WTC11 (cell line): ENCODE results near the gene CREM. TPM values are rescaled to one million over a fixed set of nuclear protein-coding genes. Genes with fewer than 3 reads are reported as not detected.

Experiments
- ATAC-seq: fragments of 200-7000 bp; cut with Tn5 transposase; 2 replicates; pipeline ENCODE4 v1.10.0; 2021; ENCODE audit warnings: mild to moderate bottlenecking, moderate library complexity
- CTCF ChIA-PET: fragments of 300-600 bp; sonication (Branson Sonifier 250); formaldehyde crosslinking; loops from one replicate; lab custom pipeline; 2021; ENCODE audit warnings: antibody characterized with exemption; lab: Charles Lee
- POLR2A ChIA-PET: fragments of 350-600 bp; sonication (Branson Sonifier 250); formaldehyde crosslinking; loops from one replicate; lab custom pipeline; 2021; ENCODE audit warnings: antibody characterized with exemption; lab: Charles Lee
- DNase-seq: peaks from one replicate; pipeline ENCODE4 v3.0.0; 2021; ENCODE audit warnings: low spot score
- H3K27ac Mint-ChIP-seq: 2 replicates; pipeline ENCODE4 v1.8.0; 2021; ENCODE audit warnings: mixed read lengths
- H3K27me3 Mint-ChIP-seq: 2 replicates; pipeline ENCODE4 v1.8.0; 2021; ENCODE audit warnings: low read depth, mild to moderate bottlenecking, moderate library complexity, mixed read lengths
- H3K36me3 Mint-ChIP-seq: 2 replicates; pipeline ENCODE4 v1.8.0; 2021; ENCODE audit warnings: mixed read lengths
- H3K4me1 Mint-ChIP-seq: 2 replicates; pipeline ENCODE4 v1.8.0; 2022; ENCODE audit warnings: mixed read lengths
- H3K4me3 Mint-ChIP-seq: 2 replicates; pipeline ENCODE4 v1.8.0; 2021; ENCODE audit warnings: mild to moderate bottlenecking, moderate library complexity, mixed read lengths
- H3K9me3 Mint-ChIP-seq: 2 replicates; pipeline ENCODE4 v1.8.0; 2021; ENCODE audit warnings: mixed read lengths
- E2F1 ChIP-seq: sonication (generic); formaldehyde crosslinking; IDR thresholded peaks from 2 replicates; pipeline ENCODE4 v1.8.0; 2022; ENCODE audit warnings: mild to moderate bottlenecking, missing genetic modification reagents
- E2F4 ChIP-seq: sonication (generic); formaldehyde crosslinking; IDR thresholded peaks from 2 replicates; pipeline ENCODE4 v1.8.1; 2022; ENCODE audit warnings: low read depth, mild to moderate bottlenecking, moderate library complexity, missing genetic modification reagents, borderline replicate concordance
- ELF4 ChIP-seq: sonication (generic); formaldehyde crosslinking; IDR thresholded peaks from 2 replicates; pipeline ENCODE4 v1.8.1; 2022; ENCODE audit warnings: low read depth, mild to moderate bottlenecking, moderate library complexity, missing genetic modification reagents
- ETV6 ChIP-seq: sonication (generic); formaldehyde crosslinking; IDR thresholded peaks from 2 replicates; pipeline ENCODE4 v1.8.1; 2022; ENCODE audit warnings: mild to moderate bottlenecking, missing genetic modification reagents
- FOXK1 ChIP-seq: sonication (generic); formaldehyde crosslinking; IDR thresholded peaks from 2 replicates; pipeline ENCODE4 v1.8.0; 2022; ENCODE audit warnings: mild to moderate bottlenecking, moderate library complexity, missing genetic modification reagents
- NFATC4 ChIP-seq: fragments of 250-450 bp; sonication (Bioruptor Pico); IDR thresholded peaks from 2 replicates; pipeline ENCODE4 v1.9.0; 2021; ENCODE audit warnings: mild to moderate bottlenecking
- NR3C1 ChIP-seq: sonication (generic); formaldehyde crosslinking; conservative IDR thresholded peaks from 2 replicates; pipeline ENCODE4 v1.8.1; 2023; ENCODE audit warnings: low read depth, mild to moderate bottlenecking, missing genetic modification reagents
- TEAD1 ChIP-seq: sonication (generic); formaldehyde crosslinking; IDR thresholded peaks from 2 replicates; pipeline ENCODE4 v1.8.0; 2022; ENCODE audit warnings: mild to moderate bottlenecking, missing genetic modification reagents
- ZNF416 ChIP-seq: fragments of 250-450 bp; sonication (Bioruptor Pico); IDR thresholded peaks from 2 replicates; pipeline ENCODE4 v1.9.0; 2021; ENCODE audit warnings: mild to moderate bottlenecking, inconsistent platforms
- total RNA-seq: library from RNA; stranded (reverse); gene quantifications from 3 replicates; pipeline ENCODE4 v1.2.3, GENCODE V29; 2021
- TF ChIP-seq, protein P1 (sequence below): fragments of 250-450 bp; sonication (Bioruptor Pico); IDR thresholded peaks from 2 replicates; pipeline ENCODE4 v1.9.0; 2021; ENCODE audit warnings: mild to moderate bottlenecking
- TF ChIP-seq, protein P2 (sequence below): sonication (generic); formaldehyde crosslinking; IDR thresholded peaks from 2 replicates; pipeline ENCODE4 v1.8.0; 2022; ENCODE audit warnings: mild to moderate bottlenecking, missing genetic modification reagents
- TF ChIP-seq, protein P3 (sequence below): sonication (generic); formaldehyde crosslinking; IDR thresholded peaks from 2 replicates; pipeline ENCODE4 v1.8.0; 2023; ENCODE audit warnings: mild to moderate bottlenecking, missing genetic modification reagents

The CREM gene
- total RNA-seq, 1 experiment from 2014 or later = 23.6 TPM

DNA sequence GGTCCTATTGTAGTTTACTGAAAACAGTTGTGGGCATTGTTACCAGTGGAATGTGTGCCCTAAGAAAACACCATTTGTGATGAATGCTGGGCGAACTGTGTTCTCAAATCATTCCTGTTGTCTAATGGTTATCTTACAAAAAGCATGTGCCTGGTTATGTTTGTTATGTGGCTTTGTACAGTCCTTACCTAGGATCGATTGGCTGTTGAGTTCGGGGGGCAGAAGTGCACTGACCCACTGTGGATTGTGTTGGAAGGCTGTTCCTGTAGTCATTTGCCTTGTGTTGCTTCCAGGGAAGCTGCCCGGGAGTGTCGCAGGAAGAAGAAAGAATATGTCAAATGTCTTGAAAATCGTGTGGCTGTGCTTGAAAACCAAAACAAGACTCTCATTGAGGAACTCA, 84.3 kb downstream of the CREM start:
- no peaks in the 10 kb centered on the region for H3K27me3 Mint-ChIP-seq
- POLR2A ChIA-PET = interaction anchor here (1.4 kb wide), 1 partner anchor 15 kb away, joined by 3 read pairs; no protein-coding TSS in a partner anchor
- no peak for DNase-seq
- H3K4me1 Mint-ChIP-seq = peaks cover 46% of the 10 kb centered on the region
- CTCF ChIA-PET = interaction anchor here (1.2 to 3.6 kb wide), 4 partner anchors 15 to 94 kb away, joined by 3 to 33 read pairs (median 6); partner anchors contain the start of gene CREM
- no peak overlapping the region for H3K4me3 Mint-ChIP-seq
- H3K9me3 Mint-ChIP-seq = no peaks in the 10 kb centered on the region
- ATAC-seq = no peak
- TF ChIP-seq FOXK1 (CRISPR knock-in tag) = no peak
- no peak for TF ChIP-seq ELF4 (CRISPR knock-in tag)
- TF ChIP-seq NR3C1 (CRISPR knock-in tag) = no peak
- no peak for TF ChIP-seq NFATC4
- TF ChIP-seq, protein P1, sequence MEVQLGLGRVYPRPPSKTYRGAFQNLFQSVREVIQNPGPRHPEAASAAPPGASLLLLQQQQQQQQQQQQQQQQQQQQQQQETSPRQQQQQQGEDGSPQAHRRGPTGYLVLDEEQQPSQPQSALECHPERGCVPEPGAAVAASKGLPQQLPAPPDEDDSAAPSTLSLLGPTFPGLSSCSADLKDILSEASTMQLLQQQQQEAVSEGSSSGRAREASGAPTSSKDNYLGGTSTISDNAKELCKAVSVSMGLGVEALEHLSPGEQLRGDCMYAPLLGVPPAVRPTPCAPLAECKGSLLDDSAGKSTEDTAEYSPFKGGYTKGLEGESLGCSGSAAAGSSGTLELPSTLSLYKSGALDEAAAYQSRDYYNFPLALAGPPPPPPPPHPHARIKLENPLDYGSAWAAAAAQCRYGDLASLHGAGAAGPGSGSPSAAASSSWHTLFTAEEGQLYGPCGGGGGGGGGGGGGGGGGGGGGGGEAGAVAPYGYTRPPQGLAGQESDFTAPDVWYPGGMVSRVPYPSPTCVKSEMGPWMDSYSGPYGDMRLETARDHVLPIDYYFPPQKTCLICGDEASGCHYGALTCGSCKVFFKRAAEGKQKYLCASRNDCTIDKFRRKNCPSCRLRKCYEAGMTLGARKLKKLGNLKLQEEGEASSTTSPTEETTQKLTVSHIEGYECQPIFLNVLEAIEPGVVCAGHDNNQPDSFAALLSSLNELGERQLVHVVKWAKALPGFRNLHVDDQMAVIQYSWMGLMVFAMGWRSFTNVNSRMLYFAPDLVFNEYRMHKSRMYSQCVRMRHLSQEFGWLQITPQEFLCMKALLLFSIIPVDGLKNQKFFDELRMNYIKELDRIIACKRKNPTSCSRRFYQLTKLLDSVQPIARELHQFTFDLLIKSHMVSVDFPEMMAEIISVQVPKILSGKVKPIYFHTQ = no peak
- TF ChIP-seq ETV6 (CRISPR knock-in tag) = no peak
- TF ChIP-seq TEAD1 (CRISPR knock-in tag) = no peak
- TF ChIP-seq, protein P2, sequence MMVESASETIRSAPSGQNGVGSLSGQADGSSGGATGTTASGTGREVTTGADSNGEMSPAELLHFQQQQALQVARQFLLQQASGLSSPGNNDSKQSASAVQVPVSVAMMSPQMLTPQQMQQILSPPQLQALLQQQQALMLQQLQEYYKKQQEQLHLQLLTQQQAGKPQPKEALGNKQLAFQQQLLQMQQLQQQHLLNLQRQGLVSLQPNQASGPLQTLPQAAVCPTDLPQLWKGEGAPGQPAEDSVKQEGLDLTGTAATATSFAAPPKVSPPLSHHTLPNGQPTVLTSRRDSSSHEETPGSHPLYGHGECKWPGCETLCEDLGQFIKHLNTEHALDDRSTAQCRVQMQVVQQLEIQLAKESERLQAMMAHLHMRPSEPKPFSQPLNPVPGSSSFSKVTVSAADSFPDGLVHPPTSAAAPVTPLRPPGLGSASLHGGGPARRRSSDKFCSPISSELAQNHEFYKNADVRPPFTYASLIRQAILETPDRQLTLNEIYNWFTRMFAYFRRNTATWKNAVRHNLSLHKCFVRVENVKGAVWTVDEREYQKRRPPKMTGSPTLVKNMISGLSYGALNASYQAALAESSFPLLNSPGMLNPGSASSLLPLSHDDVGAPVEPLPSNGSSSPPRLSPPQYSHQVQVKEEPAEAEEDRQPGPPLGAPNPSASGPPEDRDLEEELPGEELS (CRISPR knock-in tag) = no peak
- no peak for TF ChIP-seq E2F4 (CRISPR knock-in tag)
- no peak for TF ChIP-seq ZNF416 (CRISPR knock-in tag)
- peak overlapping the region; percentile 49 for H3K27ac Mint-ChIP-seq
- no peaks in the 10 kb centered on the region for H3K36me3 Mint-ChIP-seq

- Mint-ChIP-seq H3K9me3 (no peaks in the 10 kb centered on the region), H3K27ac (peak overlapping the region; percentile 49), H3K4me1 (peaks cover 46% of the 10 kb centered on the region), H3K27me3 (no peaks in the 10 kb centered on the region), H3K36me3 (no peaks in the 10 kb centered on the region), H3K4me3 (no peak overlapping the region)
- TF ChIP-seq, protein P3, sequence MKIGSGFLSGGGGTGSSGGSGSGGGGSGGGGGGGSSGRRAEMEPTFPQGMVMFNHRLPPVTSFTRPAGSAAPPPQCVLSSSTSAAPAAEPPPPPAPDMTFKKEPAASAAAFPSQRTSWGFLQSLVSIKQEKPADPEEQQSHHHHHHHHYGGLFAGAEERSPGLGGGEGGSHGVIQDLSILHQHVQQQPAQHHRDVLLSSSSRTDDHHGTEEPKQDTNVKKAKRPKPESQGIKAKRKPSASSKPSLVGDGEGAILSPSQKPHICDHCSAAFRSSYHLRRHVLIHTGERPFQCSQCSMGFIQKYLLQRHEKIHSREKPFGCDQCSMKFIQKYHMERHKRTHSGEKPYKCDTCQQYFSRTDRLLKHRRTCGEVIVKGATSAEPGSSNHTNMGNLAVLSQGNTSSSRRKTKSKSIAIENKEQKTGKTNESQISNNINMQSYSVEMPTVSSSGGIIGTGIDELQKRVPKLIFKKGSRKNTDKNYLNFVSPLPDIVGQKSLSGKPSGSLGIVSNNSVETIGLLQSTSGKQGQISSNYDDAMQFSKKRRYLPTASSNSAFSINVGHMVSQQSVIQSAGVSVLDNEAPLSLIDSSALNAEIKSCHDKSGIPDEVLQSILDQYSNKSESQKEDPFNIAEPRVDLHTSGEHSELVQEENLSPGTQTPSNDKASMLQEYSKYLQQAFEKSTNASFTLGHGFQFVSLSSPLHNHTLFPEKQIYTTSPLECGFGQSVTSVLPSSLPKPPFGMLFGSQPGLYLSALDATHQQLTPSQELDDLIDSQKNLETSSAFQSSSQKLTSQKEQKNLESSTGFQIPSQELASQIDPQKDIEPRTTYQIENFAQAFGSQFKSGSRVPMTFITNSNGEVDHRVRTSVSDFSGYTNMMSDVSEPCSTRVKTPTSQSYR (CRISPR knock-in tag) = no peak
- no peak for DNase-seq
- ATAC-seq = no peak; the same call in 1 of the 2 replicates
- POLR2A ChIA-PET = interaction anchor here (1.4 kb wide), 1 partner anchor 16 kb away, joined by 3 read pairs; no protein-coding TSS in a partner anchor
- CTCF ChIA-PET = interaction anchor here (0.6 to 3.6 kb wide), 4 partner anchors 11 to 94 kb away, joined by 3 to 33 read pairs (median 4); partner anchors contain the start of gene CREM
Measured at GRCh38 chr10:35211390-35211789, 84.7 kb downstream of the CREM start.

DNA sequence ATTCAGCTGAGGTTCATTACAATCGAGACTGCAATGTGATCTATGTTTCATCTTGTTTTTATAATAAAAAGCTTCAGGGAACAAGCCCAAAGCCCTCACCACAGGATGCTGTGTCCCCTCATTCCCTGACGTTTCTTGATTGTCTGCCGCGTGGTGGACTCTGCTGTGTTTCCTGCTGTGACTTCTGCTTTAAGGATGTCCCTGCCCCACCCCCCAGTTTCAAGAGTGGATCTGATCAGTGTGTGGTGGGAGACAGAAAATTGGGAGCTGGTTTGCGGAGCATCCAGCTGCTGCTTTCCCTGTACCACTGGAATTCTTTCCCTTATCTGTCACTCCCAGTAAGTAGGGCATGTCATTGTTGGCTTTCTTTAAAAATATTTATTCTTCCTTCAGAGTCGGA, 86.2 kb downstream of the CREM start:
- no peak overlapping the region for H3K27ac Mint-ChIP-seq
- H3K4me1 Mint-ChIP-seq = peaks cover 46% of the 10 kb centered on the region
- no peaks in the 10 kb centered on the region for H3K27me3 Mint-ChIP-seq
- H3K9me3 Mint-ChIP-seq = no peaks in the 10 kb centered on the region
- DNase-seq (no peak), ATAC-seq (no peak)
- H3K4me3 Mint-ChIP-seq = no peak overlapping the region
- CTCF ChIA-PET = interaction anchor here (1.2 to 3.6 kb wide), 2 partner anchors 11 to 17 kb away, joined by 3 to 33 read pairs; no protein-coding TSS in a partner anchor
- no peak for TF ChIP-seq E2F1 (CRISPR knock-in tag)
- H3K36me3 Mint-ChIP-seq = no peaks in the 10 kb centered on the region
- POLR2A ChIA-PET = no interaction called here
